SU-DHL-6 (cell line): ENCODE data around the gene NMRK1.

ENCODE experiments used
- H2AFZ ChIP-seq: fragments of 200-600 bp; sonication (generic); 2 replicates; pipeline ENCODE4 v1.6.1; 2014; ENCODE audit warnings: low read depth, mild to moderate bottlenecking, moderate library complexity, mixed read lengths, antibody characterized with exemption, low read length; ENCODE audit not compliant: severe bottlenecking
- H3F3A ChIP-seq: fragments of 200-600 bp; shearing (Covaris generic); 2 replicates; pipeline ENCODE4 v1.6.0; 2016; ENCODE audit warnings: antibody characterized with exemption, mild to moderate bottlenecking; ENCODE audit not compliant: insufficient read depth
- H3K27ac ChIP-seq: fragments of 200-600 bp; sonication (generic); 2 replicates; pipeline ENCODE4 v1.5.1; 2016; ENCODE audit warnings: low read depth, mild to moderate bottlenecking, low read length, moderate library complexity, mixed read lengths
- H3K27me3 ChIP-seq: fragments of 200-600 bp; sonication (generic), shearing (Covaris generic); 2 replicates; pipeline ENCODE4 v1.6.0; 2014; ENCODE audit warnings: mild to moderate bottlenecking, low read length
- H3K36me3 ChIP-seq: fragments of 200-600 bp; sonication (generic); 2 replicates; pipeline ENCODE4 v1.6.1; 2014; ENCODE audit warnings: mild to moderate bottlenecking, low read length, mixed read lengths
- H3K4me2 ChIP-seq: fragments of 300-600, 200-600 bp; shearing (Covaris generic), sonication (generic); 2 replicates; pipeline ENCODE4 v1.6.0; 2014; ENCODE audit warnings: low read length, low read depth, mild to moderate bottlenecking; ENCODE audit not compliant: poor library complexity, severe bottlenecking
- H3K4me3 ChIP-seq: fragments of 200-600 bp; sonication (generic); 2 replicates; pipeline ENCODE4 v1.5.1; 2014; ENCODE audit warnings: antibody characterized with exemption, low read length, mild to moderate bottlenecking, mixed read lengths; ENCODE audit not compliant: insufficient read depth, poor library complexity, severe bottlenecking
- H3K79me2 ChIP-seq: fragments of 200-600 bp; sonication (generic); 2 replicates; pipeline ENCODE4 v1.6.1; 2014; ENCODE audit warnings: mild to moderate bottlenecking, low read length, moderate library complexity; ENCODE audit not compliant: insufficient read depth
- H3K9ac ChIP-seq: fragments of 200-600 bp; sonication (generic); 2 replicates; pipeline ENCODE4 v1.7.0; 2014; ENCODE audit warnings: mild to moderate bottlenecking, low read length
- H3K9me2 ChIP-seq: fragments of 200-600 bp; sonication (generic); replicated peaks from 2 replicates; pipeline ENCODE4 v1.6.1; 2014; ENCODE audit warnings: low read length; ENCODE audit not compliant: insufficient read depth
- H3K9me3 ChIP-seq: fragments of 200-600 bp; sonication (generic); 2 replicates; pipeline ENCODE4 v1.6.1; 2014; ENCODE audit warnings: low read length, mixed read lengths; ENCODE audit not compliant: insufficient read depth
- H4K20me1 ChIP-seq: fragments of 200-600 bp; sonication (generic); 2 replicates; pipeline ENCODE4 v1.6.1; 2014; ENCODE audit warnings: low read depth, mild to moderate bottlenecking, antibody characterized with exemption, low read length, moderate library complexity, mixed read lengths
- EZH2phosphoT487 ChIP-seq: fragments of 200-600 bp; sonication (generic), shearing (Covaris generic); conservative IDR thresholded peaks from 2 replicates; pipeline ENCODE4 v1.6.1; 2018; ENCODE audit warnings: mild to moderate bottlenecking, antibody characterized with exemption, low read length, moderate library complexity, mixed read lengths
- TF ChIP-seq, protein P1 (sequence below): fragments of 200-600 bp; sonication (generic); IDR thresholded peaks from one replicate; pipeline ENCODE4 v1.5.1; 2017; ENCODE audit warnings: antibody characterized with exemption, mild to moderate bottlenecking, low read length, moderate library complexity; ENCODE audit not compliant: insufficient read depth, poor library complexity, severe bottlenecking

Gene NMRK1

DNA sequence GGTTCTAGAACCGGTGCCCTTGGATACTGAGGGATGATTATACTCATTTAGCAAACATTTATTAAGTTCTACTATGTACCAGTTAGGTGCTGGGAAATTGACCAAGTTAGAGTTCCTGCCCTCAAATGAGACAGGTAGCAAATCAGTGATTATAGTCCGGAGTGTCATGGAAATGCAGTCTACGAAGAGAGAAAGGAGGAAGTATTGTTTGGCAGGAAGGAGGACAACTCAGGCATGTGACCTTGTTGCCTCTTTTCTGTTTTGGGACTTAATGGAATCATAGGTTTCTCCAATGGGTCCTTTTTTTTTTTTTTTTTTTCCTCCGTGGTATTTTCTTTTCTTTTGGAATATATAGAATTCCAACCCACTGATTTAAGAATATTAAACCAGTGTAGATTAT is 28.4 kb upstream of the NMRK1 start:
- no peak for TF ChIP-seq EZH2phosphoT487
- TF ChIP-seq, protein P1, sequence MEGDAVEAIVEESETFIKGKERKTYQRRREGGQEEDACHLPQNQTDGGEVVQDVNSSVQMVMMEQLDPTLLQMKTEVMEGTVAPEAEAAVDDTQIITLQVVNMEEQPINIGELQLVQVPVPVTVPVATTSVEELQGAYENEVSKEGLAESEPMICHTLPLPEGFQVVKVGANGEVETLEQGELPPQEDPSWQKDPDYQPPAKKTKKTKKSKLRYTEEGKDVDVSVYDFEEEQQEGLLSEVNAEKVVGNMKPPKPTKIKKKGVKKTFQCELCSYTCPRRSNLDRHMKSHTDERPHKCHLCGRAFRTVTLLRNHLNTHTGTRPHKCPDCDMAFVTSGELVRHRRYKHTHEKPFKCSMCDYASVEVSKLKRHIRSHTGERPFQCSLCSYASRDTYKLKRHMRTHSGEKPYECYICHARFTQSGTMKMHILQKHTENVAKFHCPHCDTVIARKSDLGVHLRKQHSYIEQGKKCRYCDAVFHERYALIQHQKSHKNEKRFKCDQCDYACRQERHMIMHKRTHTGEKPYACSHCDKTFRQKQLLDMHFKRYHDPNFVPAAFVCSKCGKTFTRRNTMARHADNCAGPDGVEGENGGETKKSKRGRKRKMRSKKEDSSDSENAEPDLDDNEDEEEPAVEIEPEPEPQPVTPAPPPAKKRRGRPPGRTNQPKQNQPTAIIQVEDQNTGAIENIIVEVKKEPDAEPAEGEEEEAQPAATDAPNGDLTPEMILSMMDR, result no peak
- Histone ChIP-seq H3K36me3 (no peaks in the 10 kb centered on the region), H3K4me3 (no peak overlapping the region), H3K27me3 (no peaks in the 10 kb centered on the region), H2AFZ (no peak overlapping the region), H3F3A (no peaks in the 10 kb centered on the region), H3K9ac (no peak overlapping the region), H3K9me2 (no peaks in the 10 kb centered on the region), H3K27ac (no peak overlapping the region), H3K4me2 (no peak overlapping the region), H3K79me2 (peaks cover 35% of the 10 kb centered on the region), H4K20me1 (no peaks in the 10 kb centered on the region), H3K9me3 (no peaks in the 10 kb centered on the region)

GRCh38 chr9:75112789-75113188 is 24.8 kb upstream of the NMRK1 start:
- no peak overlapping the region for H3K27ac ChIP-seq
- no peaks in the 10 kb centered on the region for H3F3A ChIP-seq
- H3K79me2 ChIP-seq, result peaks cover 62% of the 10 kb centered on the region
- H4K20me1 ChIP-seq, result no peaks in the 10 kb centered on the region
- no peak overlapping the region for H3K4me3 ChIP-seq
- H3K9ac ChIP-seq, result no peak overlapping the region
- no peak overlapping the region for H2AFZ ChIP-seq
- no peaks in the 10 kb centered on the region for H3K36me3 ChIP-seq
- H3K9me3 ChIP-seq, result no peaks in the 10 kb centered on the region
- no peak overlapping the region for H3K4me2 ChIP-seq
- TF ChIP-seq EZH2phosphoT487, result no peak
- TF ChIP-seq, protein P1, result no peak
- H3K9me2 ChIP-seq, result no peaks in the 10 kb centered on the region
- no peaks in the 10 kb centered on the region for H3K27me3 ChIP-seq

DNA sequence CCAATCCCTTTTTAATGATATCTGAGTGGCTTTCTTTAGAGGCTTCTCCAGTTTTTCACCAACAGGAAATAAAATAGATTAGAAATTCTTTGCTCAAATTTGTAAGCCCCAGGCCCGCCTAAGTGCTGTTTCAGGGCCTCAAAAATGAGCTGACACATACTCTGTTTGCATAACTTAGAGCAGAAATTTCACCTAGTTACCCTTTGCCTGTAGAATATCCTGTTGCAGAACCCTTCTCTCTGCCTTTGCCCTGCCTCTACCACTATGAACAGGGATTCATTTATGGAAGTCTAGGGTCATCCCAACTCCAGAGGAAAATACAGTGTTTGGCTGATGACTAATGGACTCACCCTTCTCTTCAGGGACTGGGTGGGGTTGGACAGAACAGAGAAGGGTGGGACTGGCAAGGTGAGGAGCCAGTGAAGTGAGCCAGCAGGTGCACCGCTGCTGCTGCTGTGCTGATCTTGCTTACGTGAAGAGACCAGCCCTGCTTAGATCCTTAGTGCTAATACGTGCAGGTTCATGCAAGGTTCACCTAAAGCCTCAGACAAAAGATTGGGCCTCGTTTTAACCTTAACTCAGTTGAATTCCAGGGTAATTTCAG is 23.2 kb upstream of the NMRK1 start:
- Histone ChIP-seq H3K9me2 (no peaks in the 10 kb centered on the region), H3K36me3 (no peaks in the 10 kb centered on the region), H3K4me2 (no peak overlapping the region), H3K79me2 (peaks cover 70% of the 10 kb centered on the region), H3K4me3 (no peak overlapping the region), H2AFZ (no peak overlapping the region), H3K27ac (no peak overlapping the region), H3K9ac (no peak overlapping the region), H4K20me1 (no peaks in the 10 kb centered on the region), H3F3A (no peaks in the 10 kb centered on the region), H3K9me3 (no peaks in the 10 kb centered on the region), H3K27me3 (no peaks in the 10 kb centered on the region)
- TF ChIP-seq, protein P1, result no peak
- no peak for TF ChIP-seq EZH2phosphoT487
